T-cell (primary cell): Measurements from ENCODE around the gene FBXW11. TPM values are rescaled to one million over a fixed set of nuclear protein-coding genes. Genes with fewer than 3 reads are reported as not detected.
A peak's percentile ranks its signal among the peaks of the same experiment; 100 is the strongest.

Experiments used
- ATAC-seq, 4 experiments: fragments of 200-7000 bp in 3 of 4; fragments of 150-1000 bp in 1 of 4; cut with Tn5 transposase; replicated peaks in 1 of 4; 1 replicate in 3 of 4; 2 replicates in 1 of 4; pipeline ENCODE4 v1.10.0; 2021; ENCODE audit warnings: moderate library complexity in 3 of 4, mild to moderate bottlenecking in 2 of 4, moderate number of reproducible peaks in 1 of 4
- CTCF ChIA-PET, 2 donors: fragments of 300-600 bp; sonication (Branson Sonifier 250); formaldehyde crosslinking; loops; one replicate each; lab custom pipeline; 2022; ENCODE audit warnings: antibody characterized with exemption in 2 of 2; lab: Charles Lee
- POLR2A ChIA-PET, 2 donors: fragments of 300-600 bp; sonication (Branson Sonifier 250); formaldehyde crosslinking; loops; one replicate each; lab custom pipeline; 2022; ENCODE audit warnings: antibody characterized with exemption in 2 of 2; lab: Charles Lee
- DNase-seq, 35 experiments: peaks; one replicate each; pipeline versions ENCODE4 v3.0.0 to v3.0.0-alpha.2; 2013 to 2023
- H3K27ac ChIP-seq: one replicate; pipeline ENCODE4 v1.5.1; 2013; ENCODE audit warnings: low read length
- H3K27me3 ChIP-seq, 2 experiments: replicated peaks in 1 of 2; 1 replicate in 1 of 2; 2 replicates in 1 of 2; pipeline versions ENCODE4 v1.6.1 to v1.7.0; 2013; ENCODE audit warnings: low read length in 1 of 2, mixed read lengths in 1 of 2; ENCODE audit not compliant: control insufficient read depth in 2 of 2, insufficient read depth in 2 of 2; ENCODE audit errors: extremely low read depth in 1 of 2
- H3K36me3 ChIP-seq, 2 donors: 1 replicate in 1 of 2; 2 replicates in 1 of 2; pipeline versions ENCODE4 v1.6.1 to v1.7.0; 2013; ENCODE audit warnings: low read length in 1 of 2; ENCODE audit not compliant: control insufficient read depth in 2 of 2, insufficient read depth in 1 of 2; ENCODE audit errors: extremely low read depth in 1 of 2
- H3K4me1 ChIP-seq, 2 experiments: 1 replicate in 1 of 2; 2 replicates in 1 of 2; pipeline versions ENCODE4 v1.6.1 to v1.7.0; 2013; ENCODE audit warnings: low read length in 2 of 2, mixed read lengths in 1 of 2; ENCODE audit not compliant: insufficient read depth in 2 of 2, control insufficient read depth in 1 of 2; ENCODE audit errors: extremely low read depth in 1 of 2
- H3K4me3 ChIP-seq, 2 donors: 1 replicate in 1 of 2; 2 replicates in 1 of 2; pipeline versions ENCODE4 v1.5.1 to v1.7.0; 2013; ENCODE audit warnings: mild to moderate bottlenecking in 2 of 2, low read length in 1 of 2, moderate library complexity in 1 of 2; ENCODE audit not compliant: control insufficient read depth in 1 of 2; ENCODE audit errors: extremely low read depth in 1 of 2
- H3K9me3 ChIP-seq: 2 replicates; pipeline ENCODE4 v1.7.0; 2013
- H3K27ac Mint-ChIP-seq, 2 donors: one replicate each; pipeline ENCODE4 v1.8.0; 2020 to 2021; ENCODE audit warnings: mild to moderate bottlenecking in 2 of 2, mixed read lengths in 2 of 2
- H3K27me3 Mint-ChIP-seq, 2 donors: one replicate each; pipeline ENCODE4 v1.8.0; 2021 to 2022; ENCODE audit warnings: mixed read lengths in 2 of 2
- H3K36me3 Mint-ChIP-seq: one replicate; pipeline ENCODE4 v1.8.0; 2021; ENCODE audit warnings: mixed read lengths
- H3K4me1 Mint-ChIP-seq, 3 donors: one replicate each; pipeline ENCODE4 v1.8.0; 2020 to 2022; ENCODE audit warnings: mixed read lengths in 3 of 3, mild to moderate bottlenecking in 1 of 3
- H3K4me3 Mint-ChIP-seq, 3 donors: one replicate each; pipeline ENCODE4 v1.8.0; 2020 to 2022; ENCODE audit warnings: mild to moderate bottlenecking in 3 of 3, mixed read lengths in 3 of 3, moderate library complexity in 3 of 3
- H3K9me3 Mint-ChIP-seq, 3 donors: one replicate each; pipeline ENCODE4 v1.8.0; 2020 to 2022; ENCODE audit warnings: mixed read lengths in 3 of 3
- WGBS: methylation state at CpG from one replicate; pipeline ENCODE4 v1.1.5; 2013; ENCODE audit warnings: missing lambda C conversion rate; ENCODE audit not compliant: insufficient coverage; 5-methylcytosine and 5-hydroxymethylcytosine counted together
- total RNA-seq, 35 experiments: library from RNA in 6 of 35; stranded (reverse) in 6 of 35; fragments of 120-200 nt in 1 of 35; gene quantifications; one replicate each; pipeline versions ENCODE4 v1.2.1 to v1.2.4 and lab custom pipeline; 2013 to 2026

Gene FBXW11
- total RNA-seq, 5 donors from 2014 or later (not counting 1 experiment from before 2014, with no cell fraction given), result 33.4 to 36.6 (median 34.2) TPM

DNA sequence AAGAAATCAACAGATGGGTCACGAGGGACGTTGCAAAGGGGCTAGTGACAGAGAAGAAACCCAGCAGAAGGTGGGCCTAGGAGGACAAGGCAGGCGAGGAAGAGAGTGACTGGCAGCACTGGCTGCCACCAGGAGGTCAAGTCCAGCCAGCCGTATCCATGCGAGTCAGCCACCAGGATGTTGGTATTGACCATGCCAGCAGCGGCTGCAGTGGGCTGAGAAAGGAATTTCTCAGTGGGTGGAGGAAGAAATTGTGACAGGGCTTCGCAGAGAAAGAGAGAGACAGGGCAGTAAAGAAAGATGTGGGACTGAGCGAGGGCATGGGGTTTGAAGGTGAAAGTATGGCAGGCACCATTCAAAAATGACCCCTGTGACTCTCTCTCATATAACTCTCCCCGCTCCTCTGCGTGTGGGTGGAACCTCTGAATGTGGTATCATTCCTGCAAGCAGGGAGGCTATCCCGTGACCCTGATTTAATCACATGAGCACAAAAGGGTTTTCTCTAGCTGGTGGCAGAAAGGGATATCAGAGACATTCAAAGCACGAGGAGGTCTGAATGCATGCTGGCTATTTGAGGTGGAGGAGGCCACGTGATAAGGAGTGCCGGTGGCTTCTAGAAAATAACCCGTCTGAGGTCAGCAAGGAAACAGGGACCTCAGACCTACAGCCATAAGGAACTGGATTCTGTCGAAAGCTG lies 45.4 kb upstream of the FBXW11 start:
- Mint-ChIP-seq H3K36me3 (peaks cover 65% of the 10 kb centered on the region), H3K27ac (peak overlapping the region; percentile 53 to 55), H3K9me3 (no peaks in the 10 kb centered on the region), H3K27me3 (no peaks in the 10 kb centered on the region), H3K4me3 (no peak overlapping the region), H3K4me1 (peaks cover 8 to 25% (median 15%) of the 10 kb centered on the region in 3 donors)
- Histone ChIP-seq H3K27me3 (no peaks in the 10 kb centered on the region), H3K27ac (no peak overlapping the region), H3K4me3 (no peak overlapping the region), H3K9me3 (no peaks in the 10 kb centered on the region), H3K4me1 (no peaks in the 10 kb centered on the region), H3K36me3 (peaks cover 30 to 96% of the 10 kb centered on the region in 2 donors)
- ChIA-PET POLR2A (no interaction called here), CTCF (no interaction called here)
- 90% methylated on average over 12 of the region's 16 CpGs for WGBS
- ATAC-seq (no peak), DNase-seq (no peak)

DNA sequence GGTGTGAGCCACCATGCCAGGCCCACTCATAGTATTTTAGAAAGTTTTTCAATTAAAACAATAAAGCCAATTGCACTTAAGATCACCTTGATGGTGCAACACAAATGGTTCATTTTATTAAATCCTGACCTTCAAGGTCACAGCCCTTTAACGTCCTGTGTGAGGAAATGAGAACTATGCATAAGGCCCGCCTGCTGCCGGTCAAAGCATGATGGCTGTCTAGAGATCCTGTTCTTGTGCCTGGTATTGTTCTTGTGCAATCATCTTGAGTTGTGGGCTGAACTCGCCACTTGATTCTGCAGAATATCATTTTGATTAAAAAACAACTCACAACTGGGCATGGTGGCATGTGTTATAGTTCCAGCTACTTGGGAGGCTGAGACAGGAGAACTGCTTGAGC lies 43.6 kb upstream of the FBXW11 start:
- 60% methylated on average over 1 of the region's 4 CpGs for WGBS
- ATAC-seq (no peak), DNase-seq (no peak)
- Mint-ChIP-seq H3K4me1 (peaks cover 5 to 12% (median 7%) of the 10 kb centered on the region in 3 donors), H3K27me3 (no peaks in the 10 kb centered on the region), H3K9me3 (no peaks in the 10 kb centered on the region), H3K4me3 (no peak overlapping the region), H3K36me3 (peaks cover 58% of the 10 kb centered on the region), H3K27ac (peak overlapping the region in 1 of 2 donors; percentile 58)
- POLR2A ChIA-PET, result interaction anchor here in 1 of 2 donors (0.6 kb wide), 1 partner anchor 62 kb away, joined by 3 read pairs; no protein-coding TSS in a partner anchor
- H3K4me3 ChIP-seq, result no peak overlapping the region
- peaks cover 30 to 99% of the 10 kb centered on the region in 2 donors for H3K36me3 ChIP-seq
- CTCF ChIA-PET, result interaction anchor here (0.6 to 0.9 kb wide), 4 partner anchors 73 to 185 kb away, joined by 3 to 7 read pairs (median 3); no protein-coding TSS in a partner anchor
- no peaks in the 10 kb centered on the region for H3K9me3 ChIP-seq
- H3K27ac ChIP-seq, result no peak overlapping the region
- H3K27me3 ChIP-seq, result no peaks in the 10 kb centered on the region
- no peaks in the 10 kb centered on the region for H3K4me1 ChIP-seq

DNA sequence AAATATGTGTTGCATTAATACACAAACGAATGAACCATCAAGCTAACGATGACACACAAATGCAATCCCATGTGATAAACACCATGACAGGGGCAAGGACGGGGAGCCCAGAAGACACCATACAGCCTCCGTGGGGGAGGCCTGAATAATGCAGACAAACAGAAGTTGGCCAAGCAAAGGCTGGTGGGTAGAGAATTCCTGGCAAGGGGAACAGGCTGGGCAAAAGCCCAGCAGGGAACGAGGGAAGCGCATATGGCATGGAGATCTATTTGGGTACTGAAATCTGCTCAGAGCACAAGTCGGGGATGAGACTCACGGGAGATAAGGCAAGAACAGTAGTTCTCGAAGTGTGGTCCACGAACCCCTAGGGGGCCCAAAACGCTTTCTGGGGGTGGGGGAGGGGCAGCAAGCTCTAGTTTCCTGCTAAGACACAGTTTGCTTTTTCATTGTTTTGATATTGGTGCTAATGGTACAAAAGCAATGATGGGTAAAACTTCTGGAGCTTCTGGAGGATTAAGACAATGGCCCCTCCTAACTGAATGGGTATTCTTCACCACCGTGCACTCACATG lies 42.9 kb upstream of the FBXW11 start:
- no peaks in the 10 kb centered on the region for H3K27me3 ChIP-seq
- peaks cover 5 to 12% (median 8%) of the 10 kb centered on the region in 3 donors for H3K4me1 Mint-ChIP-seq
- CTCF ChIA-PET, result interaction anchor here (0.7 to 0.9 kb wide), 2 partner anchors 179 to 184 kb away, joined by 5 to 7 read pairs; no protein-coding TSS in a partner anchor
- H3K9me3 Mint-ChIP-seq, result no peaks in the 10 kb centered on the region
- H3K9me3 ChIP-seq, result no peaks in the 10 kb centered on the region
- POLR2A ChIA-PET, result no interaction called here
- ATAC-seq (no peak), DNase-seq (peak in 1 of 35 experiments; percentile 21)
- no peak overlapping the region for H3K4me3 Mint-ChIP-seq
- peaks cover 32 to 99% of the 10 kb centered on the region in 2 donors for H3K36me3 ChIP-seq
- no peaks in the 10 kb centered on the region for H3K4me1 ChIP-seq
- no peak overlapping the region for H3K27ac ChIP-seq
- peak overlapping the region; percentile 71 to 77 for H3K27ac Mint-ChIP-seq
- H3K36me3 Mint-ChIP-seq, result peaks cover 63% of the 10 kb centered on the region
- H3K27me3 Mint-ChIP-seq, result no peaks in the 10 kb centered on the region
- WGBS, result 95% methylated on average over 8 of the region's 12 CpGs
- no peak overlapping the region for H3K4me3 ChIP-seq

DNA sequence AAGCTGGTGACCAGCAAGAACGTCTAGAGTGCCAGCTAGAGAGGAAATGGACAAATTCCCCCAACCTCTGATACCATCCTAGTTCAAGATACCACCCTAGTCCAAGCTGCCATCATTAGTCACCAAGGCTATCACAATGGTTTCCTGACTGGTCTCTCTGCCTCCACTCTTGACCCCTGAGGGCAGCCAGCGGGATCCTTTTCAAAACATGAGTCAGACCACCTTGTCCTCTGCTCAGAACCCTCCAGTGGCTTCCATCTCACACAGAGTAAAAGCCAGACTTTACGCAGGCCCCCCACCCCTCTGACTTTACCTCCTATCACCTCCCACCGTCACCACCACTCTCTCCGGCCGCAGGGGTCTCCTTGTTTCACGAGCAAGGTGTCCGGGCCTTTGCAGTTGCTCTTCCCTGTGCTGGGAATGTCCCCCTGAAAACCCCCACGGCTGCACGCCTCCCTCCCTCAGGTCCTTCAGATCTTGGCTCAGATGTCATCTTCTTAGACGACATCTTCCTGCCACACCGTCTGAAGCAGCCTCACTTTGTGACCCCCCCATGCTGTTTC lies 42.2 kb upstream of the FBXW11 start:
- ATAC-seq (no peak), DNase-seq (no peak)
- peak overlapping the region; percentile 77 to 80 for H3K27ac Mint-ChIP-seq
- CTCF ChIA-PET, result interaction anchor here in 1 of 2 donors (0.6 to 0.7 kb wide), 2 partner anchors 10 to 180 kb away, joined by 3 to 5 read pairs; no protein-coding TSS in a partner anchor
- no peak overlapping the region for H3K27ac ChIP-seq
- H3K9me3 Mint-ChIP-seq, result no peaks in the 10 kb centered on the region
- H3K36me3 Mint-ChIP-seq, result peaks cover 67% of the 10 kb centered on the region
- H3K4me3 Mint-ChIP-seq, result no peak overlapping the region
- no peaks in the 10 kb centered on the region for H3K27me3 Mint-ChIP-seq
- POLR2A ChIA-PET, result no interaction called here
- no peak overlapping the region for H3K4me3 ChIP-seq
- WGBS, result 95% methylated on average over 12 of the region's 12 CpGs
- peaks cover 5 to 12% (median 8%) of the 10 kb centered on the region in 3 donors for H3K4me1 Mint-ChIP-seq
- no peaks in the 10 kb centered on the region for H3K4me1 ChIP-seq
- H3K27me3 ChIP-seq, result no peaks in the 10 kb centered on the region
- H3K9me3 ChIP-seq, result no peaks in the 10 kb centered on the region
- H3K36me3 ChIP-seq, result peaks cover 29 to 99% of the 10 kb centered on the region in 2 donors

DNA sequence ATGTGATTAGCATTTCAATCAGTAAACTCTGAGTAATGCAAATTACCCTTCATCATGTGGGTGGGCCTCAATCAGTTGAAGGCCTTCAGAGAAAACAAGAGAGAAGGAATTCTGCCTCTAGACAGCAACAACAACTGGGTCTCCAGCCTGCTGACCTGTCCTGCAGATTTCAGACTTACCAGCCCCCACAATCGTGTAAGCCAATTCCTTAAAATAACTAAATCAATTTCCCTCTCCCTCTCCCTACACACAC lies 41.7 kb upstream of the FBXW11 start:
- Mint-ChIP-seq H3K9me3 (no peaks in the 10 kb centered on the region), H3K27ac (peak overlapping the region in 1 of 2 donors; percentile 44), H3K4me1 (peaks cover 8 to 12% (median 8%) of the 10 kb centered on the region in 3 donors), H3K27me3 (no peaks in the 10 kb centered on the region), H3K36me3 (peaks cover 64% of the 10 kb centered on the region), H3K4me3 (no peak overlapping the region)
- WGBS, result 83% methylated on average over 1 of the region's 1 CpG
- Histone ChIP-seq H3K27ac (no peak overlapping the region), H3K27me3 (no peaks in the 10 kb centered on the region), H3K4me1 (no peaks in the 10 kb centered on the region), H3K9me3 (no peaks in the 10 kb centered on the region), H3K4me3 (no peak overlapping the region), H3K36me3 (peaks cover 30 to 98% of the 10 kb centered on the region in 2 donors)
- DNase-seq, result no peak
- ATAC-seq, result no peak
- ChIA-PET POLR2A (no interaction called here), CTCF (interaction anchor here in 1 of 2 donors (0.7 kb wide), 1 partner anchor 12 kb away, joined by 7 read pairs; no protein-coding TSS in a partner anchor)

DNA sequence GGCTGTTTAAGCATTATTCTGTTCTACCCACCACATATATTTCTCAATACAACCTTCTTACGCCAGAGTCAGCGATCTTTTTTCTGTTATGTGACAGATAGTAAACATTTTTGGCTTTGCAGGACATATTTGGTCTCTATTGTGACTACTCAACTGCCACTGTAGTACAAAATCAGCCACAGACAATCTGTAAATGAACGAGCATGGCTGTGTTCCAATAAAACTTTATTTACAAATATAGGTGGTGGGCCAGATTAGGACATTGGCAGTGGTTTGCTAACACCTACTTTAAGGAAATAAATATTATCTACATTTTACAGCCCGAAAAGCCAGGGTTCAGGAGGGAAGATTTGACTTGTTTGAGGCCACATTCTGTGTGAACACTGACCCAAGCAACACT lies 40.2 kb upstream of the FBXW11 start:
- ATAC-seq (no peak), DNase-seq (no peak)
- CTCF ChIA-PET, result no interaction called here
- H3K9me3 Mint-ChIP-seq, result no peaks in the 10 kb centered on the region
- Histone ChIP-seq H3K36me3 (peaks cover 28 to 83% of the 10 kb centered on the region in 2 donors), H3K27ac (no peak overlapping the region), H3K27me3 (no peaks in the 10 kb centered on the region), H3K4me3 (no peak overlapping the region), H3K4me1 (no peaks in the 10 kb centered on the region), H3K9me3 (no peaks in the 10 kb centered on the region)
- POLR2A ChIA-PET, result interaction anchor here in 1 of 2 donors (0.6 kb wide), 1 partner anchor 110 kb away, joined by 5 read pairs; no protein-coding TSS in a partner anchor
- peak overlapping the region in 1 of 2 donors; percentile 1 for H3K27ac Mint-ChIP-seq
- no peak overlapping the region for H3K4me3 Mint-ChIP-seq
- peaks cover 8 to 12% (median 8%) of the 10 kb centered on the region in 3 donors for H3K4me1 Mint-ChIP-seq
- no CpG with 5 or more reads among the region's 4 CpGs for WGBS
- H3K36me3 Mint-ChIP-seq, result peaks cover 55% of the 10 kb centered on the region
- no peaks in the 10 kb centered on the region for H3K27me3 Mint-ChIP-seq
